NT2/D1 (cell line): Measurements from ENCODE around the gene MATK.

Source experiments
- DNase-seq: peaks from one replicate; pipeline ENCODE4 v3.0.0-alpha.2; 2011; ENCODE audit warnings: low read depth, low spot score
- H3K27me3 ChIP-seq: 2 replicates; pipeline ENCODE4 v1.6.0; 2011; ENCODE audit warnings: mild to moderate bottlenecking; ENCODE audit not compliant: insufficient read length, insufficient read depth
- H3K36me3 ChIP-seq: 2 replicates; pipeline ENCODE4 v1.6.1; 2011; ENCODE audit warnings: mild to moderate bottlenecking, low read length, mixed read lengths; ENCODE audit not compliant: insufficient read depth, insufficient read length
- H3K4me1 ChIP-seq: 2 replicates; pipeline ENCODE4 v1.5.1; 2011; ENCODE audit not compliant: insufficient read depth, insufficient read length
- H3K4me3 ChIP-seq: 2 replicates; pipeline ENCODE4 v1.5.1; 2011; ENCODE audit warnings: low read depth; ENCODE audit not compliant: insufficient read length
- H3K9ac ChIP-seq: 2 replicates; pipeline ENCODE4 v1.6.0; 2011; ENCODE audit warnings: low read depth; ENCODE audit not compliant: insufficient read length
- H3K9me3 ChIP-seq: 2 replicates; pipeline ENCODE4 v1.5.1; 2011; ENCODE audit warnings: mild to moderate bottlenecking, low read length; ENCODE audit not compliant: insufficient read depth
- SUZ12 ChIP-seq: IDR thresholded peaks from 2 replicates; pipeline ENCODE4 v1.6.1; 2011; ENCODE audit not compliant: insufficient read length, insufficient read depth; ENCODE audit errors: extremely low read depth
- YY1 ChIP-seq: IDR thresholded peaks from 2 replicates; pipeline ENCODE4 v1.6.1; 2011; ENCODE audit not compliant: insufficient read length, insufficient read depth
- ZNF274 ChIP-seq: IDR thresholded peaks from 2 replicates; pipeline ENCODE4 v1.6.1; 2011; ENCODE audit warnings: mild to moderate bottlenecking, low read depth, low read length

The MATK gene

GRCh38 chr19:3778899-3779723 is 7.1 kb downstream of the MATK start:
- no peaks in the 10 kb centered on the region for H3K36me3 ChIP-seq
- DNase-seq: no peak
- no peaks in the 10 kb centered on the region for H3K9me3 ChIP-seq
- peaks cover 5% of the 10 kb centered on the region for H3K4me1 ChIP-seq
- H3K9ac ChIP-seq: no peak overlapping the region
- H3K4me3 ChIP-seq: no peak overlapping the region
- H3K27me3 ChIP-seq: no peaks in the 10 kb centered on the region
- TF ChIP-seq SUZ12 (no peak), ZNF274 (no peak), YY1 (no peak)

- Histone ChIP-seq H3K4me3 (no peak overlapping the region), H3K27me3 (no peaks in the 10 kb centered on the region), H3K9me3 (no peaks in the 10 kb centered on the region), H3K4me1 (peaks cover 5% of the 10 kb centered on the region), H3K9ac (no peak overlapping the region), H3K36me3 (no peaks in the 10 kb centered on the region)
- TF ChIP-seq SUZ12 (no peak), YY1 (no peak), ZNF274 (no peak)
- DNase-seq: no peak
These were observed 7.9 kb downstream of the MATK start for GRCh38 chr19:3778104-3778867.

GRCh38 chr19:3776479-3777040 is 9.6 kb downstream of the MATK start:
- no peaks in the 10 kb centered on the region for H3K9me3 ChIP-seq

GRCh38 chr19:3775831-3776230 is 10.3 kb downstream of the MATK start:
- Histone ChIP-seq H3K4me1 (peaks cover 20% of the 10 kb centered on the region), H3K27me3 (no peaks in the 10 kb centered on the region), H3K4me3 (no peak overlapping the region), H3K9ac (no peak overlapping the region), H3K9me3 (no peaks in the 10 kb centered on the region), H3K36me3 (no peaks in the 10 kb centered on the region)
- TF ChIP-seq YY1 (no peak), SUZ12 (no peak), ZNF274 (no peak)
- DNase-seq: no peak

More at GRCh38 chr19:3776479-3777040, 9.6 kb downstream of the MATK start:
- no peaks in the 10 kb centered on the region for H3K36me3 ChIP-seq
- H3K4me1 ChIP-seq: peaks cover 15% of the 10 kb centered on the region
- TF ChIP-seq YY1 (no peak), SUZ12 (no peak), ZNF274 (no peak)
- no peak overlapping the region for H3K9ac ChIP-seq
- no peak for DNase-seq
- H3K27me3 ChIP-seq: no peaks in the 10 kb centered on the region
- no peak overlapping the region for H3K4me3 ChIP-seq

GRCh38 chr19:3775374-3775711 is 10.8 kb downstream of the MATK start:
- no peak for DNase-seq
- Histone ChIP-seq H3K4me1 (peaks cover 20% of the 10 kb centered on the region), H3K9ac (no peak overlapping the region), H3K27me3 (no peaks in the 10 kb centered on the region), H3K36me3 (no peaks in the 10 kb centered on the region), H3K4me3 (no peak overlapping the region), H3K9me3 (no peaks in the 10 kb centered on the region)
- TF ChIP-seq ZNF274: no peak
- no peak for TF ChIP-seq SUZ12
- no peak for TF ChIP-seq YY1

- Histone ChIP-seq H3K27me3 (no peaks in the 10 kb centered on the region), H3K36me3 (peaks cover 2% of the 10 kb centered on the region), H3K9ac (no peak overlapping the region), H3K4me1 (peaks cover 23% of the 10 kb centered on the region), H3K4me3 (no peak overlapping the region), H3K9me3 (no peaks in the 10 kb centered on the region)
- TF ChIP-seq ZNF274: no peak
- TF ChIP-seq SUZ12: no peak
- TF ChIP-seq YY1: no peak
- DNase-seq: no peak
These were observed 11.4 kb downstream of the MATK start for GRCh38 chr19:3774621-3775373.
